Measurements from ENCODE around the gene MRPL36.

Gene MRPL36

GRCh38 chr5:1751864-1752822, 47.5 kb downstream of the MRPL36 start:
- in situ Hi-C loops (cut with MboI; ENCODE audit: low sequenced_read_pairs), result no loop called here

GRCh38 chr5:1751026-1751863, 48.4 kb downstream of the MRPL36 start:
- in situ Hi-C loops (cut with MboI; ENCODE audit: low sequenced_read_pairs), result no loop called here

- in situ Hi-C loops (cut with MboI; ENCODE audit: low sequenced_read_pairs), result no loop called here
Measured at GRCh38 chr5:1750469-1750868, 49.2 kb downstream of the MRPL36 start.

GRCh38 chr5:1749346-1750124, 50.1 kb downstream of the MRPL36 start:
- in situ Hi-C loops (cut with MboI; ENCODE audit: low sequenced_read_pairs), result no loop called here

GRCh38 chr5:1748845-1749244, 50.8 kb downstream of the MRPL36 start:
- in situ Hi-C loops (cut with MboI; ENCODE audit: low sequenced_read_pairs), result no loop called here
